ENCODE results near the gene TMEM129.
"Not testable (repeated sequence)": the region's sequence is repeated elsewhere in the genome, so short reads cannot be mapped to it uniquely, and the experiment has no call there.

Gene TMEM129

GRCh38 chr4:1678244-1678643, 42.9 kb downstream of the TMEM129 start:
- no peak for DNase-seq (ENCODE audit: low read depth)
- no peak overlapping the region for H3K4me3 ChIP-seq (ENCODE audit: low read depth, low read length)

- no peak overlapping the region for H3K4me3 ChIP-seq (ENCODE audit: low read depth, low read length)
- DNase-seq (ENCODE audit: low read depth), result no peak
These were observed 44.3 kb downstream of the TMEM129 start for GRCh38 chr4:1676605-1677525.

- no peak overlapping the region for H3K4me3 ChIP-seq (ENCODE audit: low read depth, low read length)
These were observed 45.4 kb downstream of the TMEM129 start for GRCh38 chr4:1675802-1676137.

GRCh38 chr4:1675136-1675801, 45.9 kb downstream of the TMEM129 start:
- no peak for DNase-seq (ENCODE audit: low read depth)
- no peak overlapping the region for H3K4me3 ChIP-seq (ENCODE audit: low read depth, low read length)

More at GRCh38 chr4:1675802-1676137, 45.4 kb downstream of the TMEM129 start:
- DNase-seq (ENCODE audit: low read depth), result no peak

GRCh38 chr4:1674682-1675081, 46.4 kb downstream of the TMEM129 start:
- DNase-seq (ENCODE audit: low read depth), result no peak
- H3K4me3 ChIP-seq (ENCODE audit: low read depth, low read length), result no peak overlapping the region

GRCh38 chr4:1673671-1674070, 47.5 kb downstream of the TMEM129 start:
- DNase-seq (ENCODE audit: low read depth), result no peak
- H3K4me3 ChIP-seq (ENCODE audit: low read depth, low read length), result no peak overlapping the region

- DNase-seq (ENCODE audit: low read depth); H3K4me3 ChIP-seq (ENCODE audit: low read depth, low read length): not testable (repeated sequence)
These were observed 50.1 kb downstream of the TMEM129 start for GRCh38 chr4:1671011-1671410.

- DNase-seq (ENCODE audit: low read depth), result no peak
These were observed 50.8 kb downstream of the TMEM129 start for GRCh38 chr4:1670279-1670678.

GRCh38 chr4:1669850-1670249, 51.3 kb downstream of the TMEM129 start:
- H3K4me3 ChIP-seq (ENCODE audit: low read depth, low read length), result no peak overlapping the region
- no peak for DNase-seq (ENCODE audit: low read depth)

More at GRCh38 chr4:1670279-1670678, 50.8 kb downstream of the TMEM129 start:
- H3K4me3 ChIP-seq (ENCODE audit: low read depth, low read length), result no peak overlapping the region

GRCh38 chr4:1669270-1669669, 51.9 kb downstream of the TMEM129 start:
- H3K4me3 ChIP-seq (ENCODE audit: low read depth, low read length), result no peak overlapping the region
- no peak for DNase-seq (ENCODE audit: low read depth)

- no peak for DNase-seq (ENCODE audit: low read depth)
- no peak overlapping the region for H3K4me3 ChIP-seq (ENCODE audit: low read depth, low read length)
These were observed 52.7 kb downstream of the TMEM129 start for GRCh38 chr4:1668488-1668840.

- no peak overlapping the region for H3K4me3 ChIP-seq (ENCODE audit: low read depth, low read length)
- no peak for DNase-seq (ENCODE audit: low read depth)
These were observed 53.9 kb downstream of the TMEM129 start for GRCh38 chr4:1667273-1667672.

- no peak for DNase-seq (ENCODE audit: low read depth)
- no peak overlapping the region for H3K4me3 ChIP-seq (ENCODE audit: low read depth, low read length)
These were observed 54.7 kb downstream of the TMEM129 start for GRCh38 chr4:1666391-1666790.

Measured in skeletal muscle cell (primary cell).